OCI-LY7 (cell line): Measurements from ENCODE around the gene MYO1F. TPM values are rescaled to one million over a fixed set of nuclear protein-coding genes. Genes with fewer than 3 reads are reported as not detected.

Experiments
- BruUV-seq: library from RNA; stranded (reverse); fragments of 400-500 nt; replicated peaks from 2 replicates; lab custom pipeline; 2021; lab: Mats Ljungman, UMichigan
- CTCF ChIA-PET: fragments of 300-600 bp; sonication (Branson Sonifier 250); formaldehyde crosslinking; loops from one replicate; lab custom pipeline; 2022; ENCODE audit warnings: antibody characterized with exemption; ENCODE audit not compliant: unreplicated experiment; lab: Charles Lee
- POLR2A ChIA-PET: fragments of 300-600 bp; sonication (Branson Sonifier 250); formaldehyde crosslinking; loops from one replicate; lab custom pipeline; 2022; ENCODE audit warnings: antibody characterized with exemption; lab: Charles Lee
- DNase-seq: peaks from one replicate; pipeline ENCODE4 v3.0.0-alpha.2; 2015; ENCODE audit warnings: low spot score
- H2AFZ ChIP-seq: fragments of 200-600 bp; sonication (generic), shearing (Covaris generic); 2 replicates; pipeline ENCODE4 v1.6.1; 2014; ENCODE audit warnings: mild to moderate bottlenecking, antibody characterized with exemption, low read length, moderate library complexity
- H3K27ac ChIP-seq: fragments of 200-600 bp; sonication (generic); 2 replicates; pipeline ENCODE4 v1.5.1; 2014; ENCODE audit warnings: mixed run types, low read depth, mild to moderate bottlenecking, moderate library complexity, low read length, inconsistent platforms; ENCODE audit not compliant: poor library complexity, severe bottlenecking
- H3K36me3 ChIP-seq: fragments of 200-600 bp; sonication (generic); 2 replicates; pipeline ENCODE4 v1.6.1; 2014; ENCODE audit warnings: mild to moderate bottlenecking, antibody characterized with exemption, low read length, moderate library complexity, mixed read lengths; ENCODE audit not compliant: insufficient read depth
- H3K4me1 ChIP-seq: fragments of 200-600 bp; sonication (generic); 2 replicates; pipeline ENCODE4 v1.5.1; 2014; ENCODE audit warnings: mild to moderate bottlenecking, low read length; ENCODE audit not compliant: insufficient read depth, poor library complexity, severe bottlenecking
- H3K4me2 ChIP-seq: fragments of 200-600 bp; sonication (generic); 2 replicates; pipeline ENCODE4 v1.6.1; 2014; ENCODE audit warnings: mild to moderate bottlenecking, low read length
- H3K4me3 ChIP-seq: fragments of 200-600 bp; sonication (generic); 2 replicates; pipeline ENCODE4 v1.5.1; 2014; ENCODE audit warnings: mild to moderate bottlenecking, low read depth, low read length; ENCODE audit not compliant: poor library complexity, severe bottlenecking
- H3K79me2 ChIP-seq: fragments of 200-600 bp; sonication (generic); 2 replicates; pipeline ENCODE4 v1.6.1; 2016; ENCODE audit warnings: low read depth, mild to moderate bottlenecking, low read length, moderate library complexity, mixed read lengths; ENCODE audit not compliant: insufficient read depth
- H3K9me2 ChIP-seq: fragments of 200-600 bp; sonication (generic); 2 replicates; pipeline ENCODE4 v1.6.1; 2016; ENCODE audit warnings: mild to moderate bottlenecking, low read length, mixed read lengths; ENCODE audit not compliant: insufficient read depth
- H3K9me3 ChIP-seq: fragments of 200-600 bp; sonication (generic); 2 replicates; pipeline ENCODE4 v1.6.1; 2014; ENCODE audit warnings: mild to moderate bottlenecking, mixed run types, low read length, mixed read lengths
- H4K20me1 ChIP-seq: fragments of 200-600 bp; sonication (generic); 2 replicates; pipeline ENCODE4 v1.6.1; 2014; ENCODE audit warnings: mild to moderate bottlenecking, antibody characterized with exemption, low read length, moderate library complexity, mixed read lengths; ENCODE audit not compliant: insufficient read depth
- CTCF ChIP-seq: fragments of 200-600 bp; sonication (generic); conservative IDR thresholded peaks from 2 replicates; pipeline ENCODE4 v1.5.1; 2014; ENCODE audit warnings: mild to moderate bottlenecking, antibody characterized with exemption, low read length, moderate library complexity, mixed read lengths
- EZH2phosphoT487 ChIP-seq: fragments of 200-600 bp; sonication (generic); IDR thresholded peaks from 2 replicates; pipeline ENCODE4 v1.6.1; 2018; ENCODE audit warnings: low read depth, borderline replicate concordance, mild to moderate bottlenecking, mixed run types, antibody characterized with exemption, low read length, moderate library complexity, mixed read lengths
- intact Hi-C: fragments of 100-400 bp; cut with micrococcal nuclease; formaldehyde crosslinking; loops from one replicate; pipeline ENCODE4 v1.10.0; 2022; ENCODE audit not compliant: unreplicated experiment
- total RNA-seq, 2 experiments: library from RNA; depleted of rRNA in 1 of 2; stranded (reverse); fragments of >200 nt in 1 of 2; shearing (Covaris generic) in 1 of 2; gene quantifications; 2 replicates each; pipeline ENCODE4 v1.2.3, GENCODE V29; 2014 to 2022

MYO1F gene
- total RNA-seq, 2 experiments from 2014 or later: 8.8 to 18.4 TPM

- no peak for DNase-seq
- no peak overlapping the region for H3K4me2 ChIP-seq
- no peaks in the 10 kb centered on the region for H3K9me3 ChIP-seq
- no peak overlapping the region for H2AFZ ChIP-seq
- no peaks in the 10 kb centered on the region for H3K4me1 ChIP-seq
- no peak overlapping the region for H3K4me3 ChIP-seq
- intact Hi-C loops: no loop called here
- no peaks in the 10 kb centered on the region for H3K9me2 ChIP-seq
- POLR2A ChIA-PET: no interaction called here
- H4K20me1 ChIP-seq: no peaks in the 10 kb centered on the region
- no peaks in the 10 kb centered on the region for H3K79me2 ChIP-seq
- TF ChIP-seq CTCF (no peak), EZH2phosphoT487 (no peak)
- BruUV-seq: no TSS peak
- no peaks in the 10 kb centered on the region for H3K36me3 ChIP-seq
- no peak overlapping the region for H3K27ac ChIP-seq
- CTCF ChIA-PET: no interaction called here
Observed at GRCh38 chr19:8616861-8617260, 39.6 kb upstream of the MYO1F start.

GRCh38 chr19:8615813-8616596, 38.8 kb upstream of the MYO1F start:
- Histone ChIP-seq H3K9me3 (no peaks in the 10 kb centered on the region), H4K20me1 (no peaks in the 10 kb centered on the region), H3K79me2 (no peaks in the 10 kb centered on the region), H3K4me2 (no peak overlapping the region), H3K36me3 (no peaks in the 10 kb centered on the region), H3K4me1 (no peaks in the 10 kb centered on the region), H2AFZ (no peak overlapping the region), H3K4me3 (no peak overlapping the region), H3K27ac (no peak overlapping the region), H3K9me2 (no peaks in the 10 kb centered on the region)
- DNase-seq: peak; percentile 43
- TF ChIP-seq CTCF (peak; percentile 94), EZH2phosphoT487 (no peak)
- POLR2A ChIA-PET: interaction anchor here (0.7 kb wide), 2 partner anchors 19 to 30 kb away, joined by 5 read pairs; no protein-coding TSS in a partner anchor
- intact Hi-C loops: no loop called here
- BruUV-seq: no TSS peak
- CTCF ChIA-PET: no interaction called here

- no TSS peak for BruUV-seq
- H3K4me2 ChIP-seq: no peak overlapping the region
- no peak overlapping the region for H2AFZ ChIP-seq
- POLR2A ChIA-PET: interaction anchor here (0.6 kb wide), 1 partner anchor 8 kb away, joined by 3 read pairs; no protein-coding TSS in a partner anchor
- H4K20me1 ChIP-seq: no peaks in the 10 kb centered on the region
- no peak overlapping the region for H3K27ac ChIP-seq
- no peak overlapping the region for H3K4me3 ChIP-seq
- no peaks in the 10 kb centered on the region for H3K9me3 ChIP-seq
- no peak for DNase-seq
- no peaks in the 10 kb centered on the region for H3K79me2 ChIP-seq
- CTCF ChIA-PET: no interaction called here
- no peak for TF ChIP-seq CTCF
- no peak for TF ChIP-seq EZH2phosphoT487
- H3K9me2 ChIP-seq: no peaks in the 10 kb centered on the region
- no peaks in the 10 kb centered on the region for H3K4me1 ChIP-seq
- no peaks in the 10 kb centered on the region for H3K36me3 ChIP-seq
- intact Hi-C loops: no loop called here
Observed at GRCh38 chr19:8615024-8615423, 37.8 kb upstream of the MYO1F start.
